ENCODE results near the gene ARHGAP29.

Gene ARHGAP29, protein sequence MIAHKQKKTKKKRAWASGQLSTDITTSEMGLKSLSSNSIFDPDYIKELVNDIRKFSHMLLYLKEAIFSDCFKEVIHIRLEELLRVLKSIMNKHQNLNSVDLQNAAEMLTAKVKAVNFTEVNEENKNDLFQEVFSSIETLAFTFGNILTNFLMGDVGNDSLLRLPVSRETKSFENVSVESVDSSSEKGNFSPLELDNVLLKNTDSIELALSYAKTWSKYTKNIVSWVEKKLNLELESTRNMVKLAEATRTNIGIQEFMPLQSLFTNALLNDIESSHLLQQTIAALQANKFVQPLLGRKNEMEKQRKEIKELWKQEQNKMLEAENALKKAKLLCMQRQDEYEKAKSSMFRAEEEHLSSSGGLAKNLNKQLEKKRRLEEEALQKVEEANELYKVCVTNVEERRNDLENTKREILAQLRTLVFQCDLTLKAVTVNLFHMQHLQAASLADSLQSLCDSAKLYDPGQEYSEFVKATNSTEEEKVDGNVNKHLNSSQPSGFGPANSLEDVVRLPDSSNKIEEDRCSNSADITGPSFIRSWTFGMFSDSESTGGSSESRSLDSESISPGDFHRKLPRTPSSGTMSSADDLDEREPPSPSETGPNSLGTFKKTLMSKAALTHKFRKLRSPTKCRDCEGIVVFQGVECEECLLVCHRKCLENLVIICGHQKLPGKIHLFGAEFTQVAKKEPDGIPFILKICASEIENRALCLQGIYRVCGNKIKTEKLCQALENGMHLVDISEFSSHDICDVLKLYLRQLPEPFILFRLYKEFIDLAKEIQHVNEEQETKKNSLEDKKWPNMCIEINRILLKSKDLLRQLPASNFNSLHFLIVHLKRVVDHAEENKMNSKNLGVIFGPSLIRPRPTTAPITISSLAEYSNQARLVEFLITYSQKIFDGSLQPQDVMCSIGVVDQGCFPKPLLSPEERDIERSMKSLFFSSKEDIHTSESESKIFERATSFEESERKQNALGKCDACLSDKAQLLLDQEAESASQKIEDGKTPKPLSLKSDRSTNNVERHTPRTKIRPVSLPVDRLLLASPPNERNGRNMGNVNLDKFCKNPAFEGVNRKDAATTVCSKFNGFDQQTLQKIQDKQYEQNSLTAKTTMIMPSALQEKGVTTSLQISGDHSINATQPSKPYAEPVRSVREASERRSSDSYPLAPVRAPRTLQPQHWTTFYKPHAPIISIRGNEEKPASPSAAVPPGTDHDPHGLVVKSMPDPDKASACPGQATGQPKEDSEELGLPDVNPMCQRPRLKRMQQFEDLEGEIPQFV

GRCh38 chr1:94237291-94238226 is at the start of gene ARHGAP29:
Gene ARHGAP29 (minus strand): TSS chr1:94237584. CDS start chr1:94231611, 5,973 bp downstream.
- Histone ChIP-seq H3K9ac (ENCODE audit: low read length) (peak within 1 kb of the TSS; percentile 39), H3K4me3 (ENCODE audit: low read length) (peak within 1 kb of the TSS; percentile 78), H3K27me3 (ENCODE audit: control insufficient read depth, insufficient read depth, low read length) (peaks cover 3% of the 10 kb centered on the region), H3K4me1 (ENCODE audit: control insufficient read depth, insufficient read depth, low read length) (no peaks in the 10 kb centered on the region), H3K27ac (ENCODE audit: low read depth, low read length) (peak within 1 kb of the TSS; percentile 67), H3K36me3 (ENCODE audit: control insufficient read depth, insufficient read depth, low read length) (no peaks in the 10 kb centered on the region)

- H3K27me3 ChIP-seq (ENCODE audit: control insufficient read depth, insufficient read depth, low read length), result no peaks in the 10 kb centered on the region
- no peak overlapping the region for H3K4me3 ChIP-seq (ENCODE audit: low read length)
- H3K4me1 ChIP-seq (ENCODE audit: control insufficient read depth, insufficient read depth, low read length), result no peaks in the 10 kb centered on the region
- no peak overlapping the region for H3K27ac ChIP-seq (ENCODE audit: low read depth, low read length)
- H3K9ac ChIP-seq (ENCODE audit: low read length), result no peak overlapping the region
- no peaks in the 10 kb centered on the region for H3K36me3 ChIP-seq (ENCODE audit: control insufficient read depth, insufficient read depth, low read length)
Observed at GRCh38 chr1:94286864-94287437, 49.6 kb upstream of the ARHGAP29 start.

DNA sequence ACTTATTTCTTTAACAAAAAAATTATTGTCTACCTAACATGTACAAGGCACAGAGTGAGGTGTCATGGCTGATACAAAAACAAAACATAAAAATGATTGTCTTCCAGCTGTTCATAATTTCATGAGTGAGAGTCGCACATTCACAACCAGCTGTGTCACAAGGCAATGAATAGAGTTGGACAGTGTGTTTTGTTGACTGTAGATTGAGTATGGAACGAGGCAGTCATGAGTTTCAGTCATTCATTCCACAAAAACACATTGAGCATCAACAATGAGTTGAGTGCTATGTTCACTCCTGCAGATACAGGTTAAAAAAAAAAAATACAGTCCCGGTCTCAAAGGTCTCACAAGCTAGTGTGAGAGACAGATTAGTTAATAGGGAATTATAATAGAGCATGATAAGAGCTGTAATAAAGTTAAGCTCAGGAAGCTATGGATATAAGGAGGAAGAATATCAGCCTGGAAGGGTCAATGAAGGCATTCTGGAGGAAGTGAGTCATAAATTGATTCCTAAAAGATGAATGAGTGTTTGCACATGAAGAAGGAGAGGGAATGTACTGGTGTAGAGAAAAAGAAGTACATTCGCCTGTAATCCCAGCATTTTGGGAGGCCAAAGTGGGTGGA is 47.8 kb upstream of the ARHGAP29 start:
- no peaks in the 10 kb centered on the region for H3K27me3 ChIP-seq (ENCODE audit: control insufficient read depth, insufficient read depth, low read length)
- no peak overlapping the region for H3K27ac ChIP-seq (ENCODE audit: low read depth, low read length)
- no peaks in the 10 kb centered on the region for H3K36me3 ChIP-seq (ENCODE audit: control insufficient read depth, insufficient read depth, low read length)
- no peak overlapping the region for H3K9ac ChIP-seq (ENCODE audit: low read length)
- no peak overlapping the region for H3K4me3 ChIP-seq (ENCODE audit: low read length)
- no peaks in the 10 kb centered on the region for H3K4me1 ChIP-seq (ENCODE audit: control insufficient read depth, insufficient read depth, low read length)

DNA sequence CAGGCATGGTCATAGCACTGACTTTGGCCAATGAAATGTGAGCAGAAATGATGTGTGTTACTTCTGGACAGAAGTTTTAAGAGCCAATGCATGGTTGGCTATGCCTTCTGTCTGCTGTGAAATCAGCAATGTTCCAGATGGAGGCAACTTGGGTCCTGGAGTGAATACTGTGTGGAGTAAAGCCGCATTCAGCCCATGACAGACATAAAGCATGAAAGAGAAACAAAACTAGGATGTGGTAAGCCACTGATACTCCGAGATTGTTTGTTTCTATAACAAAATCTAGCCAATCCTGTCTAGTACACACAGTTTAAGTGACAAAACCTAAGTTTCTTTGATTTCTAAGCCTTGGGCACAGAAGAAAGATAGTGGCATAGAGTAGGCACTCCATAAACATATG is 47.1 kb upstream of the ARHGAP29 start:
- Histone ChIP-seq H3K36me3 (ENCODE audit: control insufficient read depth, insufficient read depth, low read length) (no peaks in the 10 kb centered on the region), H3K27me3 (ENCODE audit: control insufficient read depth, insufficient read depth, low read length) (no peaks in the 10 kb centered on the region), H3K9ac (ENCODE audit: low read length) (no peak overlapping the region), H3K4me3 (ENCODE audit: low read length) (no peak overlapping the region), H3K27ac (ENCODE audit: low read depth, low read length) (no peak overlapping the region), H3K4me1 (ENCODE audit: control insufficient read depth, insufficient read depth, low read length) (no peaks in the 10 kb centered on the region)

DNA sequence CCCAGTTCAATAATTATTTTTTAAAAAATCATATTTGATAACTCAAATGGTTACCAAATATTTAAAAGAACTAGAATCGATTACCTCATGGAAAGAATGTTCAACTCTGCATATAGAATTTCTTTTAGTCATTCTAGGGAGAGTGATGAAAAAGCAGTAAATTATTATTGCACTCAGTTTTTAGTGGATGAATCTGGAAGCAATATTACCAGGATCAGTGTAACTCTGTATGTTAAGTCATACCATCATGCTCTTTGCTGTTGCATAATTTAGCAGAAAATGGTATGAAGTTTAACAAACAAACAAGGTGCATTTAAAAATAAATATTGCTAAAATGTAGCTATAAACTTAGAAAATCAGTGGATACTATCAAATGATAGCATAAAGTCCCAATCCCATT is 46.1 kb upstream of the ARHGAP29 start:
- H3K4me3 ChIP-seq (ENCODE audit: low read length), result no peak overlapping the region
- H3K9ac ChIP-seq (ENCODE audit: low read length), result no peak overlapping the region
- no peak overlapping the region for H3K27ac ChIP-seq (ENCODE audit: low read depth, low read length)
- H3K36me3 ChIP-seq (ENCODE audit: control insufficient read depth, insufficient read depth, low read length), result no peaks in the 10 kb centered on the region
- no peaks in the 10 kb centered on the region for H3K27me3 ChIP-seq (ENCODE audit: control insufficient read depth, insufficient read depth, low read length)
- H3K4me1 ChIP-seq (ENCODE audit: control insufficient read depth, insufficient read depth, low read length), result no peaks in the 10 kb centered on the region

DNA sequence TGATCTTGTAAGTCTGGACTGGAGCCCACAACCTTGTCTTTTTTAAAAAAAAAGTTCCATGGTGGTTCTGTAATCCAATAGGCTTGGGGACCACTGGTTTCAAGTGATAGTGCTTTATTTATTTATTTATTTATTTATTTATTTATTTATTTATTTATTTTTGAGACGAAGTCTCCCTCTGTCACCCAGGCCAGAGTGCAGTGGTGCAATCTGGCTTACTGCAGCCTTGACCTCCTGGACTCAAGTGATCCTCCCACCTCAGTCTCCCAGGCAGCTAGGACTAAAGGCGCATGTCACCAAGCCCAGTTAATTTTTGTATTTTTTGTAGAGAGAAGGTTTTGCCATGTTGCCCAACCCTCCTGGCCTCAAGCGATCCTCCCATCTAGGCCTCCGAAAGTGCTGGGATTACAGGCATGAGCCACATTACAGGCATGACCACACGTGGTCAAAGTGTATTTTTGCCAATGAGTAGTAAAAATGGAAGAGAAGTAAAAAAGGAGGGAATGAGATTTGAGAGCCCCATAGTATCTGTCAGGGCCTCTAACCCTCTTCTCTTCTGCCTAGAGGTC is 44.8 kb upstream of the ARHGAP29 start:
- Histone ChIP-seq H3K27ac (ENCODE audit: low read depth, low read length) (no peak overlapping the region), H3K36me3 (ENCODE audit: control insufficient read depth, insufficient read depth, low read length) (no peaks in the 10 kb centered on the region), H3K9ac (ENCODE audit: low read length) (no peak overlapping the region), H3K4me1 (ENCODE audit: control insufficient read depth, insufficient read depth, low read length) (no peaks in the 10 kb centered on the region), H3K27me3 (ENCODE audit: control insufficient read depth, insufficient read depth, low read length) (no peaks in the 10 kb centered on the region), H3K4me3 (ENCODE audit: low read length) (no peak overlapping the region)

DNA sequence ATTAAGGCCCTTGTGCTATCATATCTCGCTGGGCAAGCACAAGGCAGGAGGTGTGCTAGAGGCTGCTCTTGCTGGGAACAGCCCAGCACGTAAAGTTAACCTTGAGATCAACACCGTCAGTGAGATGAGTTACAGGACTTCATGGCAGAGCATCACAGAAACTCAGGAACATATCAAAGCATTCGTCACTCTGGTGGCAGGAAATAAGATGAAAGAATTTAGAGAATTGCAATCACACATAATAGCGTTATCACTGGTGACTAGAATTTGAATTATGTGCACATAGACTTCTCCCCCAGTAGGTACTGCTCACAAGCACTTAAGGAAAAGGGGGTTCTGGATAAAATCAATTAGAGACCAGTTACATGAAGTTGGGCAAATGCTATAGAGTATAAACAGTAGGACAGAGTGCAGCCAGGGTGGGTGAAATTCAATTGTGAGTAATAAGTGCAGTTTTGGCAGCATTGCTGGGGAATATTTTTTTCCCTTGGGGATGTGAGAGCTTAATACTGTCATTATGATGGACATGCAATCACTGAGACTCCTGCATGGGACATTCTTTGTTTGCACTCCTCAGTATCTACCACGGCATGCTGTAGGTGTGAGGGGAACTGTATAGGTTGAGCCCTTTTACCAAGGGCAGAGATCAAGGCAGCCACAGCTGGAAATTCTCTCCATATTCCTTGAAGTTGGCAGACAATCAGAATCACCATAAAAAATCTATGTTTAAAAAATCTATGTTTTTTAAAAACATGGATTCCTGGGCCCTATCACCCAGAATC is 44.2 kb upstream of the ARHGAP29 start:
- Histone ChIP-seq H3K36me3 (ENCODE audit: control insufficient read depth, insufficient read depth, low read length) (no peaks in the 10 kb centered on the region), H3K27ac (ENCODE audit: low read depth, low read length) (no peak overlapping the region), H3K9ac (ENCODE audit: low read length) (no peak overlapping the region), H3K27me3 (ENCODE audit: control insufficient read depth, insufficient read depth, low read length) (no peaks in the 10 kb centered on the region), H3K4me1 (ENCODE audit: control insufficient read depth, insufficient read depth, low read length) (no peaks in the 10 kb centered on the region), H3K4me3 (ENCODE audit: low read length) (no peak overlapping the region)

DNA sequence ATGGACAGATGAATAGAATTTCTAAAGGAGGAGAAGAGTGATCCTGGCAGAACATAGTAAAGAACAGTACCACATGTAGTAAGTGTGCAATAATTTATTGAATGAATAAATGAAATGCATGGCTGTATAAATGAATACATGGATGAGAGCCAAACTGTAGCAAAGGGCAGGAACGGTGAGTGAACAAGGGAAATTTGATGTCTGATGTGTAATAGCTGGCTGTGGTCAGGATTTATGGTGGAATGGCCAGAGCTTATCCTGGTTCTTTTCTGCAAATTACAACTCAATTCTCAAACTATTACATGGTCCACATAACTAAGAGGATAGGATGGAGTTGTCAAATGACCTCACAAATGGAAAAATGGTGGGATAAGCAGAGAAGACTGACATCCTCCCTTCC is 43.2 kb upstream of the ARHGAP29 start:
- H3K27ac ChIP-seq (ENCODE audit: low read depth, low read length), result no peak overlapping the region
- H3K4me3 ChIP-seq (ENCODE audit: low read length), result no peak overlapping the region
- no peak overlapping the region for H3K9ac ChIP-seq (ENCODE audit: low read length)
- H3K4me1 ChIP-seq (ENCODE audit: control insufficient read depth, insufficient read depth, low read length), result no peaks in the 10 kb centered on the region
- no peaks in the 10 kb centered on the region for H3K27me3 ChIP-seq (ENCODE audit: control insufficient read depth, insufficient read depth, low read length)
- no peaks in the 10 kb centered on the region for H3K36me3 ChIP-seq (ENCODE audit: control insufficient read depth, insufficient read depth, low read length)

GRCh38 chr1:94279462-94279861 is 42.1 kb upstream of the ARHGAP29 start:
- H3K36me3 ChIP-seq (ENCODE audit: control insufficient read depth, insufficient read depth, low read length), result no peaks in the 10 kb centered on the region
- H3K27me3 ChIP-seq (ENCODE audit: control insufficient read depth, insufficient read depth, low read length), result no peaks in the 10 kb centered on the region
- peaks cover 5% of the 10 kb centered on the region for H3K4me1 ChIP-seq (ENCODE audit: control insufficient read depth, insufficient read depth, low read length)
- no peak overlapping the region for H3K27ac ChIP-seq (ENCODE audit: low read depth, low read length)
- no peak overlapping the region for H3K4me3 ChIP-seq (ENCODE audit: low read length)
- H3K9ac ChIP-seq (ENCODE audit: low read length), result no peak overlapping the region

DNA sequence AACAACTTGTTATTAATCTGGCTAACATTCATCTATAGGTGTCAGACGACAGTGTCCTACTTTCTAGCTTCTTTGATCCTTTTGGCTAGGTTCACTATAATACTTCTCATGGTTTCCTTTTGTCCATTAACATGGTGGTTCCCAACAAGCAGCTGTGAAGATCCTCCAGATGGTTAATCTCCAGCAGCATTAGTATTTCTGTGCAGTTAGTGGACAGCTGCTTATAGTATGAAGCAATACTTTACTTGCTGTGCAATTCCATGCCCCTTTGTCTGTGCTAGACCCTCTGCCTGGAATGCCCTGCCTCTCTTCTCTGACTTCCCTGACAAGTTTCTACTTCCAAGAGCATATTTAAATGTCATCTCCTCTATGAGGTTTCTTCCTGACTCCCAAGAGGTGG is 41.7 kb upstream of the ARHGAP29 start:
- Histone ChIP-seq H3K27me3 (ENCODE audit: control insufficient read depth, insufficient read depth, low read length) (no peaks in the 10 kb centered on the region), H3K36me3 (ENCODE audit: control insufficient read depth, insufficient read depth, low read length) (no peaks in the 10 kb centered on the region), H3K4me1 (ENCODE audit: control insufficient read depth, insufficient read depth, low read length) (peaks cover 5% of the 10 kb centered on the region), H3K27ac (ENCODE audit: low read depth, low read length) (no peak overlapping the region), H3K4me3 (ENCODE audit: low read length) (no peak overlapping the region), H3K9ac (ENCODE audit: low read length) (no peak overlapping the region)

Measured in rectal smooth muscle tissue (tissue), 1 donor.